GM21360 (cell line): Measurements from ENCODE around the gene GCSAML.

Source experiments
- ATAC-seq: cut with Tn5 transposase; IDR thresholded peaks from one replicate; pipeline ENCODE4 v1.9.1; 2021; ENCODE audit warnings: mild to moderate bottlenecking, moderate library complexity; ENCODE audit not compliant: unreplicated experiment

The GCSAML gene

GRCh38 chr1:247562198-247562597, 13.3 kb downstream of the GCSAML start:
- no peak for ATAC-seq

- no peak for ATAC-seq
Observed at GRCh38 chr1:247574236-247574635, 25.3 kb downstream of the GCSAML start.

GRCh38 chr1:247574664-247575063, 25.7 kb downstream of the GCSAML start:
- no peak for ATAC-seq

GRCh38 chr1:247576514-247576913, 27.6 kb downstream of the GCSAML start:
- ATAC-seq: no peak

GRCh38 chr1:247578946-247579460, 30.1 kb downstream of the GCSAML start:
- ATAC-seq: no peak

GRCh38 chr1:247588060-247588459, 39.1 kb downstream of the GCSAML start, which contains the start of gene OR2G2:
OR2G2 (plus strand) TSS chr1:247588360; CDS start chr1:247588360, 0 bp downstream.
- no peak for ATAC-seq

- no peak for ATAC-seq
Observed at GRCh38 chr1:247605286-247605685, 56.4 kb downstream of the GCSAML start, which contains the start of gene OR2G3. OR2G3 (plus strand) TSS chr1:247605586; CDS start chr1:247605586, 0 bp downstream.

- ATAC-seq: no peak
Observed at GRCh38 chr1:247613405-247613804, 64.5 kb downstream of the GCSAML start.

- ATAC-seq: no peak
Observed at GRCh38 chr1:247614625-247615024, 65.7 kb downstream of the GCSAML start.
